CD4-positive, alpha-beta T cell treated with Interleukin-4 for 4 hours (primary cell): ENCODE results near the gene FOXD3.
A peak's percentile ranks its signal among the peaks of the same experiment; 100 is the strongest.

Experiments
- DNase-seq: peaks from one replicate; pipeline ENCODE4 v3.0.0-alpha.2; 2020

Gene FOXD3

DNA sequence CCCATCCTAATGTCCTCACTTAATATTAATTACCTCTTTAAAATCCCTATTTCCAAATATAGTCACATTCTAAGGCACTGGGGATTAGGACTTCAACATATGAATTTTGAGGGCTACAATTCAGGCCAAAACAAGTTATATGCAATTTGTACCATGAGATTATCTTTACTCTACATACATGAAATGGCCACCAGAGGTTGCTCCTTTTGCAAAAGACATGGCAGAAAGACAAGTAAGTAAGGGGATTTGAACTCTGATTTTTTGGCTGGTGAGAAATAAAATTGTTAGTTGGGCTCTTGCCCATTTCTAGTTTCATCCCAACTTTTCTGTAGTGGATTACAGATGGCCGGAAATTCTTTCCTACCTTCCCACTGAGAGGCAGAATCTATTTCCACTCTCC lies 40.2 kb downstream of the FOXD3 start:
- no peak for DNase-seq

DNA sequence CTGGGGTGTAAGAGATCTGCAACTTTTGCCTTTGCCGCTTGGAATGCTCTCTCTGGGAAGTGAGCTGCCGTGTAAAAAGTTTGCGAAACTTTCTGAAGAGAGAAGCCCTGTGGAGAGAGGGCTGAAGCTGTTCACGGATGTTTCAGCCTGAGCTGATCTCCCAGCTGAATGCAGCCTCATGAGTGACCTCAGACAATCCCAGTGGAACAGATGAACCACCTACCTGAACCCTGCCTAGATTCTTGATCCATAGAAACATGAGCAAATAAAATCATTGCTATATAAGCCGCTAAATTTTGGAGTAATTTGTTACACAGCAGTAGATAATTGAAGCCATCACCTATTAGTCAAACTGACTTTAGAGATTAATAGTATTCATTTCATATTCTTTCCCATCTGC lies 40.6 kb downstream of the FOXD3 start:
- no peak for DNase-seq

DNA sequence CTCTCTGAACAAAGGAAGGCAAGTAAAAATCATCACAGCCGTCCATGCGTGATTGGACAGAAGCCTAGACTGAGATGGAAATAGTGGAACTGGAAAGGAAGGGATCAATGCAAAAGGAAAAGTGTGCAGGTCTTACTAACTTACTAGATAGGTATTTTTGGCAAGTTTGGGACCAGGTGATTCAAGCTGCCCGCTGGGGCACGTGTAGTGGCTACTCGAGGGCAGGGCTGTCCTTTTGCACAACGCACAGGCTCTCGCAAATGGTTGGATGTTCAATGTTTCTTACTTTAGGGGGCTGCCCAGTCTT lies 44.5 kb downstream of the FOXD3 start:
- no peak for DNase-seq

DNA sequence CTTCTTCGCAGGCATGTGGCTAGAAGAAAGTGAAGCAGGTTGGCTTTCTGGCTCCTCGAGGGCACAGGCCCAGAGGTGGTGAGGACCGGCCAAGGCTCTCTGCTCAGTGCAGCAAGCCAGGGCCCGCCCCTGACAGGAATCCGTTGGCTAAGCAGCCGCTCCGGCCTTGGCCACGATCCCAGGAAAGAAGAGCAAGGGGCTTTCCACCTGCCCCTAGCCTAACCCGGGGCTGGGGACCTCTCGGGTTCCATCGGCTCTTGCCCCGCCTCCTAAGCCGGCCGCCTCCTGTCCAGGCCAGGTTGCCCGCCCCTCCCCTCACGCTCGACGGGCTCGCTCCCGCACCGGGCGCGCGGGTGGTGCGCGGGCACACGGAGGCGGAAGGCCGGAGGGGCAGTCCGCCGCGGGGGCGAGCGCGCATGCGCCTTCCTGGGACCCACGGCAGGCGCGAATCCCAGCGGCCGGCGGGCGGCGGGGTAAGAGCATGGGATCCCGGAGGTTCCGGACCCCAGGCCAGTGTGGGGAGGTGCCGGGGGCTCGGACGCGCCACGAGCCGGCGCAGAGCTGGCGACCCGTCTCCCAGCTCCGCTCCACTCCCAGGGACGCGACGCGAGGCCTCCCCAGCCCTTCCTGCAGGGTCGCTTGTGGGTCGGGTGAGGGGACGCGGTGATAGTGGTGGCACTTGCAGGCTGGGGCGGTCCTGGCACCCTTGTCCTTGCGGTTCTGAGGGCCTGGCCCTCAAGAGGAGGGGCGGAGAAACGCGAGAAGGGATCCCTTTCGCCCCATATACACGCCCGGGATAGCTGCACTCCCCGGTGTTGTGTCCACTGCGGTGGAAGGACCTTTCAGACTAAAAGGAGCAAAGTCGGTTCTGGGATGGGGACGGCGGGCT lies 45.1 kb downstream of the FOXD3 start, which contains the start of gene ALG6:
Gene ALG6 (plus strand): TSS at position 413 of the 889 bp plus-strand sequence. CDS start 3,351 bp downstream, outside the sequence.
- peak; percentile 87 for DNase-seq

DNA sequence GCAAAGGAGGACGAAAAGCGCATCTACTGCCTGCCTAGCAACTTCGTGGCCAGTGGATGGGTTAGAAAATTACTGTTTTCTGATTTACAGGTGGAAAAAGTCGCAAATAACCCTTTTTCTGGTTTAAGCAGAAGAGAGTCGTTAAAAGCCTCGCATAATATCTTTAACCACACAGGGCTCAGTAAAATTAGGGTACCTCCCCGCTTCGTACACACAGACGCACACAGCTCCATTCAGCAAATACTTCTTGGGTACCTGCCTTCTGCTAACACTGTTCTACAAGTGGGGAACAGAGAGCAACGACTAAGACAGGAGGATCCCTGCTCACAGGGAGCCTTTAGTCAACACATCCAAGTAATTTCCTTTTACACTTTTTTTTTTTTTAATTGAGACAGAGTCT lies 45.8 kb downstream of the FOXD3 start:
- no peak for DNase-seq
